PC-9 (cell line): ENCODE data around the gene TMEM91. TPM values are rescaled to one million over a fixed set of nuclear protein-coding genes. Genes with fewer than 3 reads are reported as not detected.
A peak's percentile ranks its signal among the peaks of the same experiment; 100 is the strongest.

Experiments used
- BruUV-seq: library from RNA; stranded (reverse); fragments of 400-500 nt; replicated peaks from 2 replicates; lab custom pipeline; 2021; lab: Mats Ljungman, UMichigan
- CTCF ChIA-PET: fragments of 300-600 bp; sonication (Branson Sonifier 250); formaldehyde crosslinking; loops from one replicate; lab custom pipeline; 2022; ENCODE audit warnings: antibody characterized with exemption; lab: Charles Lee
- POLR2A ChIA-PET: fragments of 300-600 bp; sonication (Branson Sonifier 250); formaldehyde crosslinking; loops from one replicate; lab custom pipeline; 2022; ENCODE audit warnings: antibody characterized with exemption; ENCODE audit not compliant: unreplicated experiment; lab: Charles Lee
- DNase-seq, 2 experiments: peaks; one replicate each; pipeline versions ENCODE4 v3.0.0 to v3.0.0-alpha.2; 2015 to 2022; ENCODE audit warnings: mixed read lengths in 1 of 2
- H2AFZ ChIP-seq: fragments of 200-600 bp; sonication (generic); 2 replicates; pipeline ENCODE4 v1.8.1; 2017; ENCODE audit warnings: antibody characterized with exemption
- H3F3A ChIP-seq: fragments of 200-600 bp; sonication (generic); 2 replicates; pipeline ENCODE4 v1.8.1; 2017; ENCODE audit warnings: antibody characterized with exemption, mild to moderate bottlenecking, low read depth; ENCODE audit not compliant: insufficient read depth
- H3K27ac ChIP-seq: fragments of 200-600 bp; sonication (generic); 2 replicates; pipeline ENCODE4 v1.6.1; 2016; ENCODE audit warnings: mixed run types
- H3K27me3 ChIP-seq: fragments of 200-600 bp; sonication (generic); 2 replicates; pipeline ENCODE4 v1.6.1; 2016; ENCODE audit warnings: low read depth, mixed run types; ENCODE audit not compliant: insufficient read depth
- H3K36me3 ChIP-seq: fragments of 200-600 bp; sonication (generic); 2 replicates; pipeline ENCODE4 v1.6.1; 2016; ENCODE audit warnings: low read depth, mixed run types
- H3K4me1 ChIP-seq: fragments of 200-600 bp; sonication (generic); replicated peaks from 2 replicates; pipeline ENCODE4 v1.6.1; 2016; ENCODE audit warnings: mixed run types; ENCODE audit not compliant: insufficient read depth
- H3K4me2 ChIP-seq: fragments of 200-600 bp; sonication (generic); 2 replicates; pipeline ENCODE4 v1.6.1; 2017; ENCODE audit warnings: mixed run types
- H3K4me3 ChIP-seq: fragments of 200-600 bp; sonication (generic); 2 replicates; pipeline ENCODE4 v1.6.1; 2016; ENCODE audit warnings: mixed run types
- H3K79me2 ChIP-seq: fragments of 200-600 bp; sonication (generic); 2 replicates; pipeline ENCODE4 v1.6.1; 2017; ENCODE audit warnings: low read depth, mixed run types
- H3K9me2 ChIP-seq: fragments of 200-600 bp; sonication (generic); 2 replicates; pipeline ENCODE4 v1.8.1; 2017; ENCODE audit warnings: mild to moderate bottlenecking; ENCODE audit not compliant: insufficient read depth
- H3K9me3 ChIP-seq: fragments of 200-600 bp; sonication (generic); 2 replicates; pipeline ENCODE4 v1.8.1; 2016; ENCODE audit warnings: low read depth; ENCODE audit not compliant: insufficient read depth
- H4K20me1 ChIP-seq: fragments of 200-600 bp; sonication (generic); 2 replicates; pipeline ENCODE4 v1.8.1; 2017; ENCODE audit not compliant: insufficient read depth
- CTCF ChIP-seq: fragments of 200-600 bp; sonication (generic); conservative IDR thresholded peaks from 2 replicates; pipeline ENCODE4 v1.6.1; 2017; ENCODE audit warnings: mixed run types, antibody characterized with exemption, mild to moderate bottlenecking, moderate library complexity
- EZH2 ChIP-seq: fragments of 200-600 bp; sonication (generic); IDR thresholded peaks from 2 replicates; pipeline ENCODE4 v1.8.0; 2017; ENCODE audit warnings: antibody characterized with exemption, low read depth
- intact Hi-C: fragments of 100-400 bp; cut with micrococcal nuclease; formaldehyde crosslinking; loops from one replicate; pipeline ENCODE4 v1.10.0; 2022; ENCODE audit not compliant: unreplicated experiment
- total RNA-seq: library from RNA; stranded (reverse); gene quantifications from 2 replicates; pipeline ENCODE4 v1.2.3, GENCODE V29; 2021

The TMEM91 gene
- total RNA-seq, 1 experiment from 2014 or later, result 21.9 TPM

- H3K36me3 ChIP-seq, result no peaks in the 10 kb centered on the region
- intact Hi-C loops, result loop anchor here (5.0 to 10.0 kb wide), 2 partner anchors 84 to 689 kb away; partner anchors contain the start of gene DMAC2
- H2AFZ ChIP-seq, result peak overlapping the region; percentile 70; the same call in 1 of the 2 replicates
- H3K79me2 ChIP-seq, result no peaks in the 10 kb centered on the region; the same call in 1 of the 2 replicates
- no peak overlapping the region for H3K27ac ChIP-seq
- ChIA-PET POLR2A (no interaction called here), CTCF (no interaction called here)
- H3K4me3 ChIP-seq, result peak overlapping the region; percentile 80
- H3K4me1 ChIP-seq, result peaks cover 15% of the 10 kb centered on the region
- TF ChIP-seq CTCF (no peak), EZH2 (no peak)
- H3K27me3 ChIP-seq, result no peaks in the 10 kb centered on the region
- BruUV-seq, result no TSS peak
- peak overlapping the region; percentile 98 for H3K4me2 ChIP-seq
- H3K9me3 ChIP-seq, result no peaks in the 10 kb centered on the region
- H3K9me2 ChIP-seq, result no peaks in the 10 kb centered on the region
- H3F3A ChIP-seq, result peaks cover 14% of the 10 kb centered on the region; the same call in 1 of the 2 replicates
- no peak for DNase-seq
- H4K20me1 ChIP-seq, result no peaks in the 10 kb centered on the region
Measured at GRCh38 chr19:41350735-41351338, 25.5 kb upstream of the TMEM91 start.

GRCh38 chr19:41351339-41352245 lies 24.7 kb upstream of the TMEM91 start:
- no TSS peak for BruUV-seq
- no peaks in the 10 kb centered on the region for H4K20me1 ChIP-seq

More at GRCh38 chr19:41351339-41352245, 24.7 kb upstream of the TMEM91 start:
- peaks cover 15% of the 10 kb centered on the region for H3K4me1 ChIP-seq
- H3K79me2 ChIP-seq, result no peaks in the 10 kb centered on the region; the same call in 1 of the 2 replicates
- no peaks in the 10 kb centered on the region for H3K9me2 ChIP-seq
- H3K4me2 ChIP-seq, result peak overlapping the region; percentile 98
- H3K27me3 ChIP-seq, result no peaks in the 10 kb centered on the region
- H3K9me3 ChIP-seq, result no peaks in the 10 kb centered on the region
- no peaks in the 10 kb centered on the region for H3K36me3 ChIP-seq
- peaks cover 15% of the 10 kb centered on the region; the same call in 1 of the 2 replicates for H3F3A ChIP-seq
- no peak for TF ChIP-seq CTCF
- TF ChIP-seq EZH2, result no peak
- H2AFZ ChIP-seq, result peak overlapping the region; percentile 70
- no peak overlapping the region for H3K27ac ChIP-seq
- intact Hi-C loops, result loop anchor here (1.0 to 10.0 kb wide), 5 partner anchors 25 to 689 kb away; partner anchors contain the start of genes BCKDHA, CCDC97, DMAC2 and EXOSC5
- DNase-seq, result peak in 1 of 2 experiments; percentile 73
- ChIA-PET CTCF (interaction anchor here (0.6 to 0.9 kb wide), 4 partner anchors 14 to 407 kb away, joined by 3 to 5 read pairs (median 4); no protein-coding TSS in a partner anchor), POLR2A (interaction anchor here (0.6 to 0.9 kb wide), 3 partner anchors 75 to 1065 kb away, joined by 4 to 13 read pairs (median 6); no protein-coding TSS in a partner anchor)
- peak overlapping the region; percentile 80 for H3K4me3 ChIP-seq
